PC-9 (cell line): ENCODE data around the gene LRP1B.

ENCODE experiments used
- CTCF ChIP-seq: fragments of 200-600 bp; sonication (generic); conservative IDR thresholded peaks from 2 replicates; pipeline ENCODE4 v1.6.1; 2017; ENCODE audit warnings: mixed run types, antibody characterized with exemption, mild to moderate bottlenecking, moderate library complexity
- EZH2 ChIP-seq: fragments of 200-600 bp; sonication (generic); IDR thresholded peaks from 2 replicates; pipeline ENCODE4 v1.8.0; 2017; ENCODE audit warnings: antibody characterized with exemption, low read depth

- TF ChIP-seq EZH2: no peak
- no peak for TF ChIP-seq CTCF
These were observed 491.0 kb downstream of the LRP1B start for GRCh38 chr2:141639809-141640208.
